Adipose tissue (tissue), 3 donors: ENCODE data around the gene PRKG1. TPM values are rescaled to one million over a fixed set of nuclear protein-coding genes. Genes with fewer than 3 reads are reported as not detected.

ENCODE experiments used
- H3K27ac ChIP-seq: one replicate; pipeline ENCODE4 v1.5.1; 2013; ENCODE audit warnings: low read depth, low read length
- WGBS, 3 donors: extraction: QIAGEN DNeasy Blood & Tissue Kit; methylation state at CpG; one replicate each; pipeline ENCODE4 v1.1.7; 2013; 5-methylcytosine and 5-hydroxymethylcytosine counted together
- polyA plus RNA-seq, 3 donors: library from polyadenylated mRNA; stranded (reverse); fragments of 200-250 nt; gene quantifications; one replicate each; pipeline ENCODE4 v1.2.3, GENCODE V29; 2013
- donor health status: healthy with polysubstance abuse.
- donor health status: Bipolar disorder and iron deficiency.
- donor health status: healthy.

The PRKG1 gene
- polyA plus RNA-seq, 3 donors, result 0.46 to 13.2 (median 2.1) TPM

DNA sequence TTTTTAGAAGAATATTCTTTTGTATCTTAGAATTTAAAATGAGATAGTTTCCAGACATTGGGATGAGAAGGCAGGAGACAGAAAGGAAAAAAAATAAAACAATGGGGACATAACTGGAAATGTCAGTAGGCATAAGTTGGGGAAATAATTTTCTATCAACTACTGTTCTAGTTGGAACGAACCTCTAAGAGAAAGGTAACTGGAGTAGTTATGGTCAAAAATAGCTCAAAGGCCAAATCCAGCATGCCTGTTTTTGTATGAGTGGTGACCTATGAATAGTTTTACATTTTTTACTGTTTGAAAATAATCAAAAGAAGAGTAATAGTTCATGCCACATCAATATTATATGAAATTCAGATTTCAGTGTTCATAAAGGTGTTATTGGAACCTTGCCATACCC, 877.3 kb downstream of the PRKG1 start:
- WGBS, 3 donors, result 51 to 74% (median 66%) methylated on average over 1 of the region's 1 CpG

DNA sequence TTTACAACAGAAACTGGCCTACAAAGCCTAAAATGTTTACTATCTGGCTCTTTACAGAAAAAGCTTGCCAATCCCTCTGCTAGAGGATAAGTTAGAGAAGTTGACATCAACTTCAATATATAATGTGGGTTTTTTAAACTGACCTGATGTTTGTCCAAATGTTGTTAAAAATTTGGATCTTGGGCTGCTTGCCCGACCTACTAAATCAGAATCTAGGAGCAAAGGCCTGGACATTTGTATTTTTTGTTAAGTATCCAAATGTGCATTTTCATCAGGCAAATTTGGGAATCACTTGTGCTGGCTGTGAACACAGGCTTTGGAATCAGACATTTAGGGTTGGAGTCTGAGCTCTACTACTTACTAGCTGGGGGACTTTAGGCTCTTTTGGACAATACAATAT, 877.8 kb downstream of the PRKG1 start:
- H3K27ac ChIP-seq, result no peak overlapping the region
- WGBS, 3 donors, result 29 to 58% (median 54%) methylated on average over 1 of the region's 1 CpG

More for the DNA sequence above, 877.3 kb downstream of the PRKG1 start:
- H3K27ac ChIP-seq, result no peak overlapping the region

- WGBS, 3 donors, result 64 to 86% (median 71%) methylated on average over 2 of the region's 2 CpGs
- H3K27ac ChIP-seq, result no peak overlapping the region
These were observed 881.4 kb downstream of the PRKG1 start for GRCh38 chr10:51955696-51956095.

GRCh38 chr10:51956822-51957221, 882.5 kb downstream of the PRKG1 start:
- H3K27ac ChIP-seq, result no peak overlapping the region

DNA sequence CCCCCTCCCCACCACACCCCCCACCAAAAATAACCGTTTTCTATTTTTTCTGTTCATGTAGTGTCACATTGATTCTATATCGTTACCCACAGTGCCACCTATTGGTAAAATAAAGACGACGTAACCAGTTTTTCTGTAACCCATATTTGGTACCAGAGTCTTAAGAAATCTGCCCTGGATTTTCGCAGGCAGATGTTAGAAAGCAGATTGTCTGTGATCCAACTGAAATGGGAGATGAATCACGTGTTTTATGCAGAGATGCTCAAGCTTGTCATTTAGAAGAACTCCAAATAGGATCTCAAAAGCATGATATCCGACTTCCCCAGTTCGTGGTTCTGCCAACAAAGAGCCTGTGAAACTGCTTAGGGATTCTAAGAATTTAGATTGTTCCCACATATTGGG, 886.2 kb downstream of the PRKG1 start:
- WGBS, 3 donors, result 18 to 20% (median 18%) methylated on average over 8 of the region's 8 CpGs
- no peak overlapping the region for H3K27ac ChIP-seq

DNA sequence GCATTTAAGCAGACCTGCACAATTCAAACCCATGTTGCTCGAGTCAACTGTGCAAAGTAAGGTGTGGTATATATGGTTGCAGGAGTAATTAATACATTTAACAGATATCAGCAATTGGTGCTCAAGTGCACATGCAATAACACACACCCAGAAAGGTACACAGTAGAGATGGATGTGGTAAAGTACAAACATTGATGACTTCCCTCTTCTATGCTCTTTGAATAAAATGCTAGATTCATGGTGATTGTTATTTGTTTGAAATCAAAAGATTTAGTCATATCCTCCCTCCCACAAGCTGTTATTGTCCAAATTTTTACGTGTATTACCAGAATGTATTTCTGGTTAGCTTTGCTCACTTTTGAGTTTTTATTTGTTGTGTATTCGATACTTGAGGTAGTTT, 887.1 kb downstream of the PRKG1 start:
- H3K27ac ChIP-seq, result no peak overlapping the region
- WGBS, 3 donors, result 78 to 82% (median 81%) methylated on average over 3 of the region's 3 CpGs

DNA sequence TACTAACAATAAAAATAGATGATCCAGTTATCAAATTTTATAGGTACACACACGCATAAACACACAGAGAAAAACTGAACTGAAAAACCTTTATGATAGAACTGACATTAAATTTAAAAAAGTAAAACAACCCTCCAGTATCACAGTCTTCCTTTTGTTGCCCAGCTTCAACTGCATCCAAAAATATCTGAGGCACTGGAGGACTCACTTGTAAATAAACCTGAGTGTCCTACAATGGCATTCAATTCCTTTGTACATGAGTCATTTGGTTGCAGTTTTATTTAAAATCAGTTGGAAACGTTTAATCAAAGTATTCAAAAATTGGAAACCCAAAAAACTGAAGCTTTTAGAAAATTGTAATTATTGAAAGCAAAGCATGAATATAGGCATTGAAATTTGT, 890.3 kb downstream of the PRKG1 start:
- no peak overlapping the region for H3K27ac ChIP-seq
- WGBS, 3 donors, result 64 to 72% (median 69%) methylated on average over 2 of the region's 2 CpGs

DNA sequence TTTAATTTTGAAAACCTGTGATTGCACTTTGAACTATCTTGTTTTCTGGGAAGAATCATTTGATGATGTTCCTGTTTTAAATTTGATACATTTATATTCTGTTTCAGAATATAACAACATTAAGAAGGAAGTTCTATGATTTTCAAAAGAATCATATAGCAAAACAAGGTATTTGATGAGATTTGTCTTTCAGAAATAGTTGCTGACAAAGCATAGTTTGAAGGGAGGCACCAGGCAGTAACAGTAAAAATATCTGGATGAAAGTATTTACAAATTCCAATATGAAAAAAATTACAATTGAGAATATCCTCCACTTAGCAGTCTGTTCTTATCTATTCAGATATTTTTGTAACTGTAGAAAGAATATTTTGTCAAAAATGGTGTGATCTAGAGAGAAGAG, 891.2 kb downstream of the PRKG1 start:
- no peak overlapping the region for H3K27ac ChIP-seq

- 88 to 96% (median 89%) methylated on average over 3 of the region's 3 CpGs for WGBS, 3 donors
- no peak overlapping the region for H3K27ac ChIP-seq
These were observed 898.6 kb downstream of the PRKG1 start for GRCh38 chr10:51972733-51973346.

DNA sequence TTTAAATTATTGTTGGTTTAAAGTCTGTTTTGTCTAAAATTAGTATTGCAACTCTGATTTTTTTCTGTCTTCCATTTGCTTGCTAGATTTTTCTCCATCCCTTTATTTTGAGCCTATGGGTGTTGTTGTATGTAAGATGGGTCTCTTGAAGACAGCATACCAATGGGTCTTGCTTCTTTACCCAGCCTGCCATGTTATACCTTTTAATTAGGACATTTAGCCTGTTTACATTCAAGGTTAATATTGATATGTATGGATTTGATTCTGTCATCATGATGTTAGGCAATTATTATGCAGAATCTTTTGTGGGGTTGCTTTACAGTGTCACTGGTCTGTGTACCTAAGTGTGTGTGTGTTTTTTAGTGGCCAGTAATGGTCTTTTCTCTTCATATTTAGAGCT, 906.5 kb downstream of the PRKG1 start:
- no peak overlapping the region for H3K27ac ChIP-seq

DNA sequence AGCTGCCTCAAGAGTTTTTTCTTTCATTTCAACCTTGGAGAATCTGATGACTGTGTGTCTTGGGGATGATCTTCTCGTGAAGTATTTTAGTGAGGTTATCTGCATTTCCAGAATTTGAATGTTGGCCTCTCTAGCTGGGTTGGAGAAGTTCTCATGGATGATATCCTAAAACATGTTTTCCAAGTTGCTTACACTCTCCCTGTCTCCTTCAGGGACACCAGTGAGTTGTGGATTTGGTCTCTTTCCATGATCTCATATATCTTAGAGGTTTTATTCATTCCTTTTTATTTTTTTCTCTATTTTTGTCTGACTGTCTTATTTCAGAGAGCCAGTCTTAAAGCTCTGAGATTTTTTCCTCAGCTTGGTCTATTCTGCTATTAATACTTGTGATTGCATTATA, 907.4 kb downstream of the PRKG1 start:
- WGBS, 3 donors, result 51 to 89% (median 56%) methylated on average over 1 of the region's 1 CpG

DNA sequence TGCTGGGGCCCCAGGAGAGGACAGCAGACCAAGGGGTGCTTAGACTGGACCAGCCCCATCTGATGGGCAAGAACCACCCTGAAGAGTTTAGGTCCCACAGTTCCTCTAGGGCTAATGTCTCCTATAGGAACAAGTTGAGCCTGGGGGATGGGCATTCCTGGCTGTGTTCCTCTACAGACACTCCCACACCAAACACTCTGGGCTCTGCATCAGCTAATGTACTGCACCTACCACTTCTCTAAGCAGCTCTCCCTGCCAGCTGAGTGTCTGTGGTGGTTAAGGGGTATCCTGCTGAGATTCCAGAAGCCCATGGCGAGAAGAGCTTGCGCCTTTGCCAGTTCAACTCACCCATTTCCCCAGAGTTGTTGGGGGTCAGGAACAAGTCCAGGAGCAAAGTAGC, 909.2 kb downstream of the PRKG1 start:
- H3K27ac ChIP-seq, result no peak overlapping the region
- WGBS, 3 donors, result 96 to 100% (median 100%) methylated on average over 2 of the region's 2 CpGs

More for the DNA sequence above, 907.4 kb downstream of the PRKG1 start:
- H3K27ac ChIP-seq, result no peak overlapping the region

DNA sequence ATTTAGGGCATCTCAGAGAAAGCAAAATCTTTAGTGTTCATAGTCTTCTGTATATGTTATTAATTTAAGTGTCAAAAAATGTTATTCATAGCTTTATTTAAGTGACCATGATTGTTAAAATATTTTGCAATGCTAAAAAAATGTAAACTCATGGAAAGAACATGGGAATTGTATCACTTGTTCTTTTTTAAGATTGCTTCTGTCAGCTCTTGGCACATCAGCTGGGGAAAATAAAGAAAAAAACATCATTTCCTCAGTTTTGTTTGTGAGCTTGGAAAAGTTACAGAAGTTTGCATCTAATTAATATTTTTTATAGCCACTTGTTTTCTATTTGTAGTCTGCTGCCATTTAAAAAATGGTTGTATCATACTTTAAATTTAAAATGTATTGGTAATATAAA, 911.0 kb downstream of the PRKG1 start:
- no peak overlapping the region for H3K27ac ChIP-seq

DNA sequence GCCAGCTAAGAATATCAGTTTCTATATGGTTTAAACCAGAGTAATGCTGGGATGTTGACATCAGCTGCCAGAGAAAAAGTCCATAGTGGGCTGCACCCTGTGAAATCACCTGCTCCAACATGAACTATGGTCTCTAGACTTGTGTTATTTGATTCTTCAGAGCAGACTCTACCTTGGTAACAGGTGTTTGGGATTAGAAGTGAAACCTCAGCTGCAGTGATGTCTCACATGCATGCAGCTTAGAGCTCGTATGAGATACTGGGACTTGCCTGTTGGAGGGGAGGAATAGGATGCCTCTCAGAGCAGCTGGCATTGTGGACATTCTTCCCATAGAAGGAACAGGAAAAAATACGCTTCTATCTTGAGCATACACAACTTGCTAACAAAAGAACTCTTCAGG, 912.2 kb downstream of the PRKG1 start:
- no peak overlapping the region for H3K27ac ChIP-seq
- WGBS, 3 donors, result 21 to 59% (median 51%) methylated on average over 2 of the region's 2 CpGs

- H3K27ac ChIP-seq, result no peak overlapping the region
- WGBS, 3 donors, result 75 to 93% (median 89%) methylated on average over 1 of the region's 1 CpG
These were observed 919.2 kb downstream of the PRKG1 start for GRCh38 chr10:51993475-51993874.

GRCh38 chr10:51999096-51999495, 924.8 kb downstream of the PRKG1 start:
- no peak overlapping the region for H3K27ac ChIP-seq
- WGBS, 3 donors, result 58 to 72% (median 65%) methylated on average over 5 of the region's 5 CpGs

GRCh38 chr10:52004342-52004949, 930.2 kb downstream of the PRKG1 start:
- 45 to 56% (median 50%) methylated on average over 5 of the region's 5 CpGs for WGBS, 3 donors
- no peak overlapping the region for H3K27ac ChIP-seq

- 93 to 97% (median 96%) methylated on average over 2 of the region's 2 CpGs for WGBS, 3 donors
These were observed 932.8 kb downstream of the PRKG1 start for GRCh38 chr10:52007091-52007490.

GRCh38 chr10:52011118-52011517, 936.8 kb downstream of the PRKG1 start:
- WGBS, 3 donors, result 64 to 95% (median 91%) methylated on average over 1 of the region's 1 CpG
- H3K27ac ChIP-seq, result no peak overlapping the region

More at GRCh38 chr10:52007091-52007490, 932.8 kb downstream of the PRKG1 start:
- no peak overlapping the region for H3K27ac ChIP-seq

GRCh38 chr10:52019077-52019555, 944.8 kb downstream of the PRKG1 start:
- WGBS, 3 donors, result 49 to 68% (median 57%) methylated on average over 3 of the region's 3 CpGs
- H3K27ac ChIP-seq, result no peak overlapping the region
